Psoas muscle (tissue), 8 donors: ENCODE measurements around the gene SNX19. TPM values are rescaled to one million over a fixed set of nuclear protein-coding genes. Genes with fewer than 3 reads are reported as not detected.
A peak's percentile ranks its signal among the peaks of the same experiment; 100 is the strongest.

Source experiments
- ATAC-seq, 4 donors: fragments of 200-7000 bp; cut with Tn5 transposase; one replicate each; pipeline ENCODE4 v1.9.1; 2020; ENCODE audit warnings: moderate library complexity in 3 of 4, mild to moderate bottlenecking in 2 of 4
- DNase-seq, 2 donors: peaks; one replicate each; pipeline ENCODE4 v3.0.0-alpha.2; 2020
- H3K27ac ChIP-seq: fragments of 200-600 bp; one replicate; pipeline ENCODE4 v1.8.0; 2022
- H3K27me3 ChIP-seq, 3 donors: fragments of 200-600 bp in 1 of 3; one replicate each; pipeline versions ENCODE4 v1.6.1 to v1.8.0; 2013 to 2022; ENCODE audit warnings: low read length in 2 of 3, mild to moderate bottlenecking in 2 of 3, moderate library complexity in 1 of 3; ENCODE audit not compliant: insufficient read depth in 3 of 3
- H3K36me3 ChIP-seq, 2 donors: fragments of 200-600 bp in 1 of 2; one replicate each; pipeline versions ENCODE4 v1.6.1 to v1.8.0; 2013 to 2022; ENCODE audit warnings: low read depth in 1 of 2, mild to moderate bottlenecking in 1 of 2, moderate library complexity in 1 of 2; ENCODE audit not compliant: insufficient read depth in 1 of 2
- H3K4me1 ChIP-seq: fragments of 200-600 bp; one replicate; pipeline ENCODE4 v1.8.0; 2022
- H3K4me3 ChIP-seq: fragments of 200-600 bp; one replicate; pipeline ENCODE4 v1.8.0; 2022; ENCODE audit warnings: mild to moderate bottlenecking
- H3K9me3 ChIP-seq: fragments of 200-600 bp; one replicate; pipeline ENCODE4 v1.8.0; 2022
- CTCF ChIP-seq: fragments of 200-600 bp; IDR thresholded peaks from one replicate; pipeline ENCODE4 v1.8.0; 2022; ENCODE audit warnings: antibody characterized with exemption
- WGBS, 3 donors: extraction: QIAGEN DNeasy Blood & Tissue Kit; methylation state at CpG; one replicate each; pipeline versions ENCODE4 v1.1.6 to v1.1.7; 2013; 5-methylcytosine and 5-hydroxymethylcytosine counted together
- intact Hi-C, 2 donors: fragments of 100-400 bp; cut with DNase I; formaldehyde crosslinking; loops; one replicate each; pipeline versions ENCODE4 v1.11.0 to v1.14.2; 2022
- polyA plus RNA-seq, 3 donors: library from polyadenylated mRNA; stranded (reverse); fragments of 200-250 nt; gene quantifications; one replicate each; pipeline ENCODE4 v1.2.3, GENCODE V29; 2013
- total RNA-seq, 4 donors: library from RNA; stranded (reverse); fragmentation: NEBNext Ultra II Directional in 2 of 4; extraction: Animal tissue kit (Norgen Biotek cat#: 25700) in 2 of 4; gene quantifications; one replicate each; pipeline versions ENCODE4 v1.2.1 to v1.2.4, GENCODE V29; 2021 to 2023
- donor health status: healthy with polysubstance abuse.
- donor health status: DM: no; HTN: no; CAD: no; lungs with moderate emphysema.
- donor health status: Bipolar disorder and iron deficiency.
- donor health status: healthy.
- donor health status: DM: yes; HTN: yes; CAD: no.
- donor health status: DM: no; HTN: no; CAD: no.
- donor health status: DM: no; HTN: no; CAD: no.
- donor health status: DM: yes; HTN: yes; CAD: no.

The SNX19 gene
- total and polyA plus RNA-seq, 7 donors = 21.4 to 66.2 (median 36.0) TPM

DNA sequence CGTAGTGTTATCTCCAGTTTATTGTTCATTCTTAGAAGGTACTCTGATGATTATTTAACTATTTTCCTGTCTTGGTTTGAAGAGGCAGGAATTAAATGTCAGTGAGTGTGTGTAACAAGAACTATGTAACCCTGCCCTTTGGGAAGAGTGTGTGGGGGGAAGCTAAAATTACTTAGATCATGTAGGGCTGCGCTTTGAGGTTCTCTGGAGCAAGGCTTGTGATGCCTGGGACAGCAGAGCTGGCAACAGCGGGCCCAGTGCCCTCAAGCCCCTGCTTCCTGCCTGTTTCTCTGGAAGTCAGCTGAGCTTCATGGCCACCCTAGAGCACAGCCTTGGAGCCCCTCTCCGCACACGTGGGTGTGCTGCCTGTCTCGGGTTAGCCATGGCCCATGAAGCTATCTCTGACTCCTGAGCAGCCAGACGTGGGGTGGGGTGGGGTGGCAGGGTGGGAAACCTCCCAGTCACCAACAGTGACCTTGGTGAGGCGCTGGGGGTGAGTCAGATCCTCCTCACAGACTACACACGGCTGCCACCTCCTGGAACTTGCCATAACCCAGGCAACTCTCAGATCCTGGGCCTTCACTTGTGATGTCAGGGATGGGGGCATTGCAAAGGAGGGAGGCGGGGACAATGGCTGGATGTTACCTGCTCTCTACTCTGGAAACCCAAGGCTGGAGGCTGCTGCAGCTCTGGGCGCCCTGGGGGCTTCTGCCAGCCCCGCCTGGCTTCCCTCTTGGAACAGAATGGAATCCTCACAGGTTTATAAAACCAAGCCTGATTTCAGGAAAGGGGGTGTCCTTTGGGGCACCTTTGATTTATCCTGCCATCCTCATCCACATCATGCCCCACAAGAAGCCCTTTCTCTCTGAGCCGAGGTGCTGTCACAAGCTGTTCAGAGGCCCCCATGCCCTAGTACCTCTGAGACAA is 88.6 kb downstream of the SNX19 start:
- no peaks in the 10 kb centered on the region for H3K36me3 ChIP-seq
- whole genome bisulfite sequencing, 3 donors = 62 to 71% (median 64%) methylated on average over 13 of the region's 13 CpGs
- no peak overlapping the region for H3K4me3 ChIP-seq
- H3K27ac ChIP-seq = no peak overlapping the region
- no peaks in the 10 kb centered on the region for H3K27me3 ChIP-seq
- H3K9me3 ChIP-seq = no peaks in the 10 kb centered on the region
- TF ChIP-seq CTCF = peak; percentile 30
- DNase-seq (peak; percentile 70 to 80), ATAC-seq (peak; percentile 73 to 85 (median 80))
- intact Hi-C loops = loop anchor here in 1 of 2 donors (5.0 to 10.0 kb wide), 2 partner anchors 153 to 380 kb away; partner anchors contain the start of gene ADAMTS15
- H3K4me1 ChIP-seq = peaks cover 47% of the 10 kb centered on the region

GRCh38 chr11:130826572-130826971 is 89.7 kb downstream of the SNX19 start:
- 71 to 79% (median 74%) methylated on average over 9 of the region's 9 CpGs for WGBS, 3 donors
- Histone ChIP-seq H3K4me3 (no peak overlapping the region), H3K4me1 (peaks cover 46% of the 10 kb centered on the region), H3K27ac (no peak overlapping the region), H3K36me3 (no peaks in the 10 kb centered on the region), H3K27me3 (no peaks in the 10 kb centered on the region), H3K9me3 (no peaks in the 10 kb centered on the region)
- ATAC-seq (no peak), DNase-seq (no peak)
- TF ChIP-seq CTCF = no peak
- intact Hi-C loops = loop anchor here in 1 of 2 donors (5.0 to 10.0 kb wide), 2 partner anchors 152 to 379 kb away; partner anchors contain the start of gene ADAMTS15

GRCh38 chr11:130825983-130826382 is 90.3 kb downstream of the SNX19 start:
- Histone ChIP-seq H3K9me3 (no peaks in the 10 kb centered on the region), H3K27me3 (no peaks in the 10 kb centered on the region), H3K36me3 (no peaks in the 10 kb centered on the region), H3K27ac (no peak overlapping the region), H3K4me1 (peaks cover 40% of the 10 kb centered on the region), H3K4me3 (no peak overlapping the region)
- 74 to 94% (median 85%) methylated on average over 8 of the region's 8 CpGs for WGBS, 3 donors
- DNase-seq (no peak), ATAC-seq (no peak)
- no peak for TF ChIP-seq CTCF
- intact Hi-C loops = loop anchor here in 1 of 2 donors (5.0 to 10.0 kb wide), 2 partner anchors 151 to 379 kb away; partner anchors contain the start of gene ADAMTS15

DNA sequence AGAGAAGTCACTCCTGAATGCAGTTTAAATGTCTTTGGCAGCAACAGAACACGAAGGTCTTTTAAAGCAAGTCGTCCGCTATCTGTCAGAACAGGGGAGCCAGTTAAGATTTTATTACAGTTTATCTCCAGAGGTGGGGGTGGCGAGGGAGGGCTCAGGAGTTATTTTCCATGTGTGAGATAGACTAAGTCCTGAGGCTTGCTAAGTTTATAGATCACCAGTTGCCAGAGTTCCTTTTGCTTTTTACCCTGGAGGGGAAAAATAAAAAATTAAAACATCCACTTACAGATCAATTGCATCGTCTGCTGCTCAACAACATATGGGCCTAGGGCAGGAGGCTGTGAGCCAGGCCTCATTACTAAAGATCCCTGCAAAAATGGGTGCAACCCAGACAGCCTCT is 90.7 kb downstream of the SNX19 start:
- no peak overlapping the region for H3K27ac ChIP-seq
- H3K36me3 ChIP-seq = no peaks in the 10 kb centered on the region
- no peaks in the 10 kb centered on the region for H3K9me3 ChIP-seq
- intact Hi-C loops = loop anchor here in 1 of 2 donors (5.0 to 10.0 kb wide), 2 partner anchors 151 to 378 kb away; partner anchors contain the start of gene ADAMTS15
- H3K4me1 ChIP-seq = peaks cover 36% of the 10 kb centered on the region
- no peaks in the 10 kb centered on the region for H3K27me3 ChIP-seq
- no peak for TF ChIP-seq CTCF
- H3K4me3 ChIP-seq = no peak overlapping the region
- no peak for ATAC-seq
- no peak for DNase-seq
- WGBS, 3 donors = 83 to 87% (median 83%) methylated on average over 5 of the region's 5 CpGs
